ENCODE results near the gene PACS2.
A peak's percentile ranks its signal among the peaks of the same experiment; 100 is the strongest.
"Not testable (repeated sequence)": the region's sequence is repeated elsewhere in the genome, so short reads cannot be mapped to it uniquely, and the experiment has no call there.

The PACS2 gene

DNA sequence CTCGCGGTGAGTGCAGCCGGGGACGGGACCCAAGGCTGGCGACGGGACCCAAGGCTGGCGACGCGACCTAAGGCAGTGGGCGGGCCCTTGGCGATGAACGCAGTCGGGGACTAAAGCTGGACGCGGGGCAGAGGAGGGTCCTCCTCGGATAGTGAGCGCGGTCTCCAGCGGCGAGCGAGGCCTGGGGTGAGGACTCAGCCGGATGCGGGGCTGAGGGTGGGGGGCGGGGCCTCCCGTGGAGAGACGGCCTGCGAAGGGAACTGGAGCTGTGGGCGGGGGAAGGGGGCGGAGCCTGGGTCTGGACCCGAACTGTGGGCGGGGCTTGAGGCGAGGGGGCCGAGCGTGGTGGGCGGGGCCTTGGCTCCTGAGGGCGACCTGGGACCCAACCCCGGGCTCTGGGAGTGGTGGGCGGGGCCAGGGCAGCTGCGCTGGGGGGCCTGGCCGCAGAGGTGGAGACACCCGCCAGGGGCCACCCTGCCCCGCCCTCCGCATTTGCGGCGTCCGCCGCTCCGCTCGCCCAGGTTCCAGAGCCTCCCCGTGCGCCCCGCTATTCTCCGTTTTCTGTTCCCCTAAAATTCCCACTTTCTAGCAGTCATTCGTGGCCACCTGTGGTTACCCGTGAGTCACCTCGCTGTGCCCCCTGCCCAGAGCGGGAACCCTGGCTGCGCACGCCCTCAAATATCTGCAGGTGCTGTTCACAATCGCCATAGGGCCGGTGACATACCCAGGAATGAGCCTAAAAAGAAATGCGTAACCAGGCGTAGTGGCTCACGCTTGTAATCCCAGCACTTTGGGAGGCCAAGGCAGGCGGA is 13.2 kb upstream of the PACS2 start:
- Histone ChIP-seq H3K27me3 (ENCODE audit: insufficient read depth, poor library complexity, severe bottlenecking) (no peaks in the 10 kb centered on the region), H3K27ac (replicated peaks) (peak overlapping the region; percentile 82), H3K4me3 (replicated peaks; ENCODE audit: insufficient read depth, low read length) (peak overlapping the region; percentile 66)
- DNase-seq (ENCODE audit: low read depth in 1 of 2, low spot score in 1 of 2) = peak; percentile 88 to 97
- TF ChIP-seq GABPA (IDR thresholded peaks at IDR 0.05; ENCODE audit: low read depth) (no peak), POLR2AphosphoS5 (IDR thresholded peaks at IDR 0.05; ENCODE audit: low read depth) (peak; percentile 12; the same call in 1 of the 2 replicates), SPI1 (IDR thresholded peaks at IDR 0.05; ENCODE audit: borderline replicate concordance, low read depth) (peak; percentile 30; the same call in 1 of the 2 replicates)
- TF ChIP-seq, protein P1, sequence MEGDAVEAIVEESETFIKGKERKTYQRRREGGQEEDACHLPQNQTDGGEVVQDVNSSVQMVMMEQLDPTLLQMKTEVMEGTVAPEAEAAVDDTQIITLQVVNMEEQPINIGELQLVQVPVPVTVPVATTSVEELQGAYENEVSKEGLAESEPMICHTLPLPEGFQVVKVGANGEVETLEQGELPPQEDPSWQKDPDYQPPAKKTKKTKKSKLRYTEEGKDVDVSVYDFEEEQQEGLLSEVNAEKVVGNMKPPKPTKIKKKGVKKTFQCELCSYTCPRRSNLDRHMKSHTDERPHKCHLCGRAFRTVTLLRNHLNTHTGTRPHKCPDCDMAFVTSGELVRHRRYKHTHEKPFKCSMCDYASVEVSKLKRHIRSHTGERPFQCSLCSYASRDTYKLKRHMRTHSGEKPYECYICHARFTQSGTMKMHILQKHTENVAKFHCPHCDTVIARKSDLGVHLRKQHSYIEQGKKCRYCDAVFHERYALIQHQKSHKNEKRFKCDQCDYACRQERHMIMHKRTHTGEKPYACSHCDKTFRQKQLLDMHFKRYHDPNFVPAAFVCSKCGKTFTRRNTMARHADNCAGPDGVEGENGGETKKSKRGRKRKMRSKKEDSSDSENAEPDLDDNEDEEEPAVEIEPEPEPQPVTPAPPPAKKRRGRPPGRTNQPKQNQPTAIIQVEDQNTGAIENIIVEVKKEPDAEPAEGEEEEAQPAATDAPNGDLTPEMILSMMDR (IDR thresholded peaks at IDR 0.05; ENCODE audit: insufficient read depth, low read length) = no peak
- TF ChIP-seq, protein P2, sequence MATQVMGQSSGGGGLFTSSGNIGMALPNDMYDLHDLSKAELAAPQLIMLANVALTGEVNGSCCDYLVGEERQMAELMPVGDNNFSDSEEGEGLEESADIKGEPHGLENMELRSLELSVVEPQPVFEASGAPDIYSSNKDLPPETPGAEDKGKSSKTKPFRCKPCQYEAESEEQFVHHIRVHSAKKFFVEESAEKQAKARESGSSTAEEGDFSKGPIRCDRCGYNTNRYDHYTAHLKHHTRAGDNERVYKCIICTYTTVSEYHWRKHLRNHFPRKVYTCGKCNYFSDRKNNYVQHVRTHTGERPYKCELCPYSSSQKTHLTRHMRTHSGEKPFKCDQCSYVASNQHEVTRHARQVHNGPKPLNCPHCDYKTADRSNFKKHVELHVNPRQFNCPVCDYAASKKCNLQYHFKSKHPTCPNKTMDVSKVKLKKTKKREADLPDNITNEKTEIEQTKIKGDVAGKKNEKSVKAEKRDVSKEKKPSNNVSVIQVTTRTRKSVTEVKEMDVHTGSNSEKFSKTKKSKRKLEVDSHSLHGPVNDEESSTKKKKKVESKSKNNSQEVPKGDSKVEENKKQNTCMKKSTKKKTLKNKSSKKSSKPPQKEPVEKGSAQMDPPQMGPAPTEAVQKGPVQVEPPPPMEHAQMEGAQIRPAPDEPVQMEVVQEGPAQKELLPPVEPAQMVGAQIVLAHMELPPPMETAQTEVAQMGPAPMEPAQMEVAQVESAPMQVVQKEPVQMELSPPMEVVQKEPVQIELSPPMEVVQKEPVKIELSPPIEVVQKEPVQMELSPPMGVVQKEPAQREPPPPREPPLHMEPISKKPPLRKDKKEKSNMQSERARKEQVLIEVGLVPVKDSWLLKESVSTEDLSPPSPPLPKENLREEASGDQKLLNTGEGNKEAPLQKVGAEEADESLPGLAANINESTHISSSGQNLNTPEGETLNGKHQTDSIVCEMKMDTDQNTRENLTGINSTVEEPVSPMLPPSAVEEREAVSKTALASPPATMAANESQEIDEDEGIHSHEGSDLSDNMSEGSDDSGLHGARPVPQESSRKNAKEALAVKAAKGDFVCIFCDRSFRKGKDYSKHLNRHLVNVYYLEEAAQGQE (IDR thresholded peaks at IDR 0.05; ENCODE audit: insufficient replicate concordance, low read depth) = no peak

DNA sequence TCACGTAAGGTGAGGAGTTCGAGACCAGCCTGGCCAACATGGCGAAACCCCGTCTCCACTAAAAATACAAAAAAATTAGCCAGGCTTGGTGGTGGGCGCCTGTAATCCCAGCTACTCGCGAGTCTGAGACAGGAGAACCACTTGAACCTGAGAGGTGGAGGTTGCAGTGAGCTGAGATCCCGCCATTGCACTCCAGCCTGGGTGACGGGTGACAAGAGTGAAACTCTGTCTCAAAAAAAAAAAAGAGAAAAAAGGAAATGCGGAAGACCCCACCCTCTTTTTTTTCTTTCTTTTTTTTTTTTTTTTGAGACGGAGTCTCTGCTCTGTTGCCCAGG is 12.7 kb upstream of the PACS2 start:
- not testable (repeated sequence) for H3K27me3 ChIP-seq (ENCODE audit: insufficient read depth, poor library complexity, severe bottlenecking); DNase-seq (ENCODE audit: low read depth in 1 of 2, low spot score in 1 of 2)
- H3K27ac ChIP-seq (replicated peaks) = peak overlapping the region; percentile 82
- H3K4me3 ChIP-seq (replicated peaks; ENCODE audit: insufficient read depth, low read length) = peak overlapping the region; percentile 66

DNA sequence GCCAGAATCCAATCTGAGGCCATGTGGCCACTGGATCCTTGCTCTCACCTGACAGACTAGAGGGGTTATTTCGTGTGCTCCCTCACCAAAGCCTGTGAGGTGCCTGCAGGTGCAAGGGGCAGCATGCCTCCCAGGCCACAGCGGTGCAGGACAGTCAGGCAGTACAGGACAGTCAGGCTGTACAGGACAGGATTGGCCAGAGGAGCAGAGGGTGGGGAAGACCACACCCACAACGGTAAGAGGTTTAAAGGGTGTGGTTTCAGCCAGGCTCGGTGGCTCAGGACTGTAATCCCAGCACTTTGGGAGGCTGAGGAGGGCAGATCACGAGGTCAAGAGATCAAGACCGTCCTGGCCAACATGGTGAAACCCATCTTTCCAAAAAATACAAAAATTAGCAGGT is 10.6 kb upstream of the PACS2 start:
- Histone ChIP-seq H3K27ac (replicated peaks) (no peak overlapping the region), H3K4me3 (replicated peaks; ENCODE audit: insufficient read depth, low read length) (no peak overlapping the region), H3K27me3 (ENCODE audit: insufficient read depth, poor library complexity, severe bottlenecking) (no peaks in the 10 kb centered on the region)
- TF ChIP-seq, protein P1 (IDR thresholded peaks at IDR 0.05; ENCODE audit: insufficient read depth, low read length) = no peak
- TF ChIP-seq GABPA (IDR thresholded peaks at IDR 0.05; ENCODE audit: low read depth) (no peak), POLR2AphosphoS5 (IDR thresholded peaks at IDR 0.05; ENCODE audit: low read depth) (no peak), SPI1 (IDR thresholded peaks at IDR 0.05; ENCODE audit: borderline replicate concordance, low read depth) (no peak)
- TF ChIP-seq, protein P2 (IDR thresholded peaks at IDR 0.05; ENCODE audit: insufficient replicate concordance, low read depth) = no peak
- DNase-seq (ENCODE audit: low read depth in 1 of 2, low spot score in 1 of 2) = no peak

DNA sequence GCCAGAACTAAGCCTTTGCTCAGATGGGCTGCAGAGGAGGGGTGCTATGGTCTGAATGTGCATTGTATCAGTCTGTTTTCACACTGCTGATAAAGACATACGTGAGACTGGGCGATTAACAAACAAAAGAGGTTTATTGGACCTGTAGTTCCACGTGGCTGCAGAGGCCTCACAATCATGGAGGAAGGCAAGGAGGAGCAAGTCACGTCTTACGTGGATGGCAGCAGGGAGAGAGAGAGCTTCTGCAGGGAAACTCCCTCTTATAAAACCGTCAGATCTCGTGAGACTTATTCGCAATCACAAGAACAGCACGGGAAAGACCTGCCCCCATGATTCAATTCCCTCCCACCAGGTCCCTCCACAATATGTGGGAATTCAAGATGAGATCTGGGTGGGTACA is 10.0 kb upstream of the PACS2 start:
- DNase-seq (ENCODE audit: low read depth in 1 of 2, low spot score in 1 of 2) = no peak
- no peak overlapping the region for H3K27ac ChIP-seq (replicated peaks)
- TF ChIP-seq, protein P2 (IDR thresholded peaks at IDR 0.05; ENCODE audit: insufficient replicate concordance, low read depth) = no peak
- TF ChIP-seq POLR2AphosphoS5 (IDR thresholded peaks at IDR 0.05; ENCODE audit: low read depth) = no peak
- TF ChIP-seq SPI1 (IDR thresholded peaks at IDR 0.05; ENCODE audit: borderline replicate concordance, low read depth) = no peak
- TF ChIP-seq GABPA (IDR thresholded peaks at IDR 0.05; ENCODE audit: low read depth) = no peak
- TF ChIP-seq, protein P1 (IDR thresholded peaks at IDR 0.05; ENCODE audit: insufficient read depth, low read length) = no peak
- no peak overlapping the region for H3K4me3 ChIP-seq (replicated peaks; ENCODE audit: insufficient read depth, low read length)
- no peaks in the 10 kb centered on the region for H3K27me3 ChIP-seq (ENCODE audit: insufficient read depth, poor library complexity, severe bottlenecking)

Measured in HL-60 (cell line).